Retinal pigment epithelial cell (primary cell): ENCODE results near the gene SLC6A5.

Source experiments
- DNase-seq: peaks from one replicate; pipeline ENCODE4 v3.0.0-alpha.2; 2010; ENCODE audit warnings: low read depth
- H3K4me3 ChIP-seq: 2 replicates; pipeline ENCODE4 v1.5.1; 2011; ENCODE audit warnings: mild to moderate bottlenecking, low read length, control low read depth, moderate library complexity
- CTCF ChIP-seq: conservative IDR thresholded peaks from 2 replicates; pipeline ENCODE4 v1.5.1; 2011; ENCODE audit warnings: low read depth, low read length, control low read depth, inconsistent platforms

SLC6A5 gene

GRCh38 chr11:20707876-20708275, 108.5 kb downstream of the SLC6A5 start:
- no peak overlapping the region for H3K4me3 ChIP-seq
- no peak for TF ChIP-seq CTCF
- DNase-seq, result no peak
